Gastroesophageal sphincter (tissue), 3 donors: ENCODE results near the gene CCR1.

Source experiments
- CTCF ChIP-seq, 4 experiments: fragments of 200-600 bp in 2 of 4; fragments of 450-650 bp in 2 of 4; sonication (generic) in 1 of 4; IDR thresholded peaks; one replicate each; pipeline ENCODE4 v1.5.1; 2017 to 2019; ENCODE audit warnings: antibody characterized with exemption in 4 of 4, mild to moderate bottlenecking in 2 of 4, moderate library complexity in 2 of 4
- POLR2A ChIP-seq, 2 donors: fragments of 450-650 bp; IDR thresholded peaks; one replicate each; pipeline ENCODE4 v1.6.1; 2017; ENCODE audit warnings: antibody characterized with exemption in 2 of 2, mild to moderate bottlenecking in 2 of 2, moderate library complexity in 1 of 2

GRCh38 chr3:46200211-46200610 is 7.9 kb downstream of the CCR1 start:
- TF ChIP-seq CTCF (IDR thresholded peaks at IDR 0.05) (no peak), POLR2A (IDR thresholded peaks at IDR 0.05) (no peak)
